OCI-LY3 (cell line): ENCODE results near the gene ANTXR2.

Experiments used
- EZH2phosphoT487 ChIP-seq: fragments of 200-600 bp; shearing (Covaris generic); IDR thresholded peaks from 2 replicates; pipeline ENCODE4 v1.6.1; 2018; ENCODE audit warnings: antibody characterized with exemption, mixed run types, low read depth
- TF ChIP-seq, protein P1 (sequence below): fragments of 200-600, 300-600 bp; sonication (generic); IDR thresholded peaks from 2 replicates; pipeline ENCODE4 v1.5.1; 2014; ENCODE audit warnings: antibody characterized with exemption, low read length, low read depth

DNA sequence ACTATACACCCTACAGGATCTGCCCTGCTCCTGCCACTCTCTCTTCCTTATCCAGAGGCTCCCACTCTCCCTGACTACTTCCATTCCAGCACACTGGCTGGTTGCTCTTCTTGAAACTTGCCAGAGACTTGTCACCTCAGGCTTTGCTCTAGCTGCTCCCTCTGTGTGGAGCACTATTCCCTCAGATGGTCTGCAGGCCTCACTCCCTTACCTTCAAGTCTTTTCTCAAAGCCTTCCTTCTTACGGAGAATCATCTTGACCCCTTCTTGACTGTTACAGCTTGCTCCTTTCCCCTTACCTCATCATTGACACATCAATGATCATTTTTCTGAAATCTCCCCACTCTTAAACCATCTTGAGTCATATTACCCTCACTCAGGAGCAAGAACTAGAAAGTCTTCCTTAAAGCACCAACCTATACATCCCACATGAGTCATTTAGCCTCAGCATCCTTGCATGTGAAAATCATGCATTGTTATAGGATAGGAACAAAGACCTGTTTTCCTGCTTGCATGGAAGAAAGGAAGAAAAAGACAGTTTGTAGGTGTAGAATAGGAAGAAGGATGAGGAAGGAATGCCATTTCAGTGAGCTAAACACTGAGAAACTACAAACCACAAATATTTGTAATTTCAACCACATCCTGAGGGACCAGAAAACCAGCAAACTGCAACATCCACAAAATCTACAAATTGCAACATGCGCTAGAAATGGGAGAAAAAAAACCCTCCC lies 55.7 kb downstream of the ANTXR2 start:
- TF ChIP-seq, protein P1, sequence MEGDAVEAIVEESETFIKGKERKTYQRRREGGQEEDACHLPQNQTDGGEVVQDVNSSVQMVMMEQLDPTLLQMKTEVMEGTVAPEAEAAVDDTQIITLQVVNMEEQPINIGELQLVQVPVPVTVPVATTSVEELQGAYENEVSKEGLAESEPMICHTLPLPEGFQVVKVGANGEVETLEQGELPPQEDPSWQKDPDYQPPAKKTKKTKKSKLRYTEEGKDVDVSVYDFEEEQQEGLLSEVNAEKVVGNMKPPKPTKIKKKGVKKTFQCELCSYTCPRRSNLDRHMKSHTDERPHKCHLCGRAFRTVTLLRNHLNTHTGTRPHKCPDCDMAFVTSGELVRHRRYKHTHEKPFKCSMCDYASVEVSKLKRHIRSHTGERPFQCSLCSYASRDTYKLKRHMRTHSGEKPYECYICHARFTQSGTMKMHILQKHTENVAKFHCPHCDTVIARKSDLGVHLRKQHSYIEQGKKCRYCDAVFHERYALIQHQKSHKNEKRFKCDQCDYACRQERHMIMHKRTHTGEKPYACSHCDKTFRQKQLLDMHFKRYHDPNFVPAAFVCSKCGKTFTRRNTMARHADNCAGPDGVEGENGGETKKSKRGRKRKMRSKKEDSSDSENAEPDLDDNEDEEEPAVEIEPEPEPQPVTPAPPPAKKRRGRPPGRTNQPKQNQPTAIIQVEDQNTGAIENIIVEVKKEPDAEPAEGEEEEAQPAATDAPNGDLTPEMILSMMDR, result no peak
- TF ChIP-seq EZH2phosphoT487, result no peak
